Duodenal mucosa (tissue), 2 donors: ENCODE measurements around the gene MARK1.
A peak's percentile ranks its signal among the peaks of the same experiment; 100 is the strongest.

Source experiments
- H3K27ac ChIP-seq: one replicate; pipeline ENCODE4 v1.7.0; 2013; ENCODE audit warnings: low read depth, low read length
- H3K27me3 ChIP-seq, 2 donors: one replicate each; pipeline ENCODE4 v1.7.0; 2013; ENCODE audit warnings: low read length in 2 of 2, control low read depth in 1 of 2; ENCODE audit not compliant: insufficient read depth in 2 of 2, control insufficient read depth in 1 of 2
- H3K36me3 ChIP-seq, 2 donors: one replicate each; pipeline ENCODE4 v1.7.0; 2013; ENCODE audit warnings: low read length in 2 of 2, control low read depth in 1 of 2; ENCODE audit not compliant: insufficient read depth in 2 of 2, control insufficient read depth in 1 of 2
- H3K4me1 ChIP-seq, 2 donors: one replicate each; pipeline ENCODE4 v1.7.0; 2013; ENCODE audit warnings: low read length in 2 of 2, control low read depth in 1 of 2; ENCODE audit not compliant: insufficient read depth in 2 of 2, control insufficient read depth in 1 of 2
- H3K4me3 ChIP-seq, 2 donors: one replicate each; pipeline ENCODE4 v1.7.0; 2013; ENCODE audit warnings: low read length in 2 of 2, low read depth in 1 of 2
- H3K9ac ChIP-seq, 2 donors: one replicate each; pipeline ENCODE4 v1.7.0; 2013; ENCODE audit warnings: low read length in 2 of 2, low read depth in 1 of 2
- H3K9me3 ChIP-seq, 2 donors: one replicate each; pipeline ENCODE4 v1.7.0; 2013; ENCODE audit warnings: low read length in 2 of 2, control low read depth in 1 of 2; ENCODE audit not compliant: control insufficient read depth in 1 of 2

The MARK1 gene

DNA sequence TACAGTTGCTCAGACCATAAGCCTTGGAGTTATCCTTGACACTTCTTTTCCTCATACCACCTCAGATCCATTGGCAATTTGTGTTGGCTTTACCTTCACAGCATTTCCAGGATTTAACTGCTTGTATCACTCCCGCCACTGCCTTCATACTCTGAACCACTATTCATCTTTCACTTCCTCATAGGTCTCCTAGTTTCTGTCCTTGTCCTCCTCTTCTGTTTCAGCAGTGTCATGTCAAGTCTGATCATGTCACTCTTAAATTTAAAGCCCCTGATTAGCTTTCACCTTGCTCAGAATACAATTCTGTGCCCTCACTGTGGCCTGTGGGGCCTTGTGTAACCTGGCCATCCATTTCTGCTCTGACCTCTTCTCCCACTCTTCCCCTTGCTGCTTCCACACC is 127.6 kb downstream of the MARK1 start:
- H3K36me3 ChIP-seq, result no peaks in the 10 kb centered on the region
- H3K27ac ChIP-seq, result no peak overlapping the region
- H3K9ac ChIP-seq, result no peak overlapping the region
- H3K9me3 ChIP-seq, result no peaks in the 10 kb centered on the region
- H3K4me1 ChIP-seq, result no peaks in the 10 kb centered on the region
- no peaks in the 10 kb centered on the region for H3K27me3 ChIP-seq
- no peak overlapping the region for H3K4me3 ChIP-seq

GRCh38 chr1:220655961-220656740 is 128.2 kb downstream of the MARK1 start:
- no peaks in the 10 kb centered on the region for H3K4me1 ChIP-seq
- H3K36me3 ChIP-seq, result no peaks in the 10 kb centered on the region
- H3K27ac ChIP-seq, result no peak overlapping the region
- H3K9ac ChIP-seq, result no peak overlapping the region
- H3K9me3 ChIP-seq, result no peaks in the 10 kb centered on the region
- H3K27me3 ChIP-seq, result no peaks in the 10 kb centered on the region
- H3K4me3 ChIP-seq, result no peak overlapping the region

- H3K4me1 ChIP-seq, result no peaks in the 10 kb centered on the region
- H3K9me3 ChIP-seq, result peaks cover 3 to 6% of the 10 kb centered on the region in 2 donors
- H3K27ac ChIP-seq, result no peak overlapping the region
- no peaks in the 10 kb centered on the region for H3K27me3 ChIP-seq
- no peak overlapping the region for H3K9ac ChIP-seq
- no peak overlapping the region for H3K4me3 ChIP-seq
- no peaks in the 10 kb centered on the region for H3K36me3 ChIP-seq
Observed at GRCh38 chr1:220666349-220666748, 138.4 kb downstream of the MARK1 start.

DNA sequence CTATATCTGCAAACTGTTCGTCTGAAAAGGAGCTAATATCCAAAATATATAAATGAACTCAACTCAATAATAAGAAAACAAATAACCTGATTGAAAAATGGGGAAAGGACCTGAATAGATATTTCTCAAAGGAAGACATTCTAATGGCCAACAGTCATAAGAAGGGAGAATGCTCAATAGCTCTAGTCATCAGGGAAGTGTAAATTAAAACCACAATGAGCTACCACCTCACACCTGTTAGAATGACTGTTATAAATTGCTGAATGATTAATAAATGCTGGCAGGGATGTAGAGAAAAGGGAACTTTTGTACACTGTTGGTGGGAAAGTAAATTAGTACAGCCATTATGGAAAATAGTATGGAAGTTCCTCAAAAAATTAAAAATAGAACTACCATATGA is 141.1 kb downstream of the MARK1 start:
- H3K9me3 ChIP-seq, result peaks cover 3 to 6% of the 10 kb centered on the region in 2 donors

GRCh38 chr1:220670365-220670764 is 142.4 kb downstream of the MARK1 start:
- no peak overlapping the region for H3K4me3 ChIP-seq
- no peaks in the 10 kb centered on the region for H3K27me3 ChIP-seq
- no peaks in the 10 kb centered on the region for H3K36me3 ChIP-seq
- peaks cover 0 to 4% of the 10 kb centered on the region in 2 donors for H3K4me1 ChIP-seq
- peaks cover 3 to 6% of the 10 kb centered on the region in 2 donors for H3K9me3 ChIP-seq
- H3K9ac ChIP-seq, result no peak overlapping the region
- H3K27ac ChIP-seq, result no peak overlapping the region

More for the DNA sequence above, 141.1 kb downstream of the MARK1 start:
- no peak overlapping the region for H3K9ac ChIP-seq
- H3K4me3 ChIP-seq, result no peak overlapping the region
- H3K4me1 ChIP-seq, result peaks cover 0 to 2% of the 10 kb centered on the region in 2 donors
- no peaks in the 10 kb centered on the region for H3K36me3 ChIP-seq
- H3K27me3 ChIP-seq, result no peaks in the 10 kb centered on the region
- H3K27ac ChIP-seq, result no peak overlapping the region

- peaks cover 3 to 6% of the 10 kb centered on the region in 2 donors for H3K9me3 ChIP-seq
- no peak overlapping the region for H3K4me3 ChIP-seq
- no peak overlapping the region for H3K27ac ChIP-seq
- H3K27me3 ChIP-seq, result no peaks in the 10 kb centered on the region
- H3K9ac ChIP-seq, result no peak overlapping the region
- peaks cover 0 to 4% of the 10 kb centered on the region in 2 donors for H3K4me1 ChIP-seq
- H3K36me3 ChIP-seq, result no peaks in the 10 kb centered on the region
Observed at GRCh38 chr1:220673921-220674320, 146.0 kb downstream of the MARK1 start.

GRCh38 chr1:220677251-220677650 is 149.3 kb downstream of the MARK1 start:
- peaks cover 0 to 15% of the 10 kb centered on the region in 2 donors for H3K4me1 ChIP-seq
- no peak overlapping the region for H3K9ac ChIP-seq
- no peak overlapping the region for H3K4me3 ChIP-seq
- H3K27me3 ChIP-seq, result no peaks in the 10 kb centered on the region
- H3K36me3 ChIP-seq, result no peaks in the 10 kb centered on the region
- H3K9me3 ChIP-seq, result no peaks in the 10 kb centered on the region
- no peak overlapping the region for H3K27ac ChIP-seq

GRCh38 chr1:220680085-220680687 is 152.2 kb downstream of the MARK1 start:
- Histone ChIP-seq H3K4me1 (peaks cover 0 to 11% of the 10 kb centered on the region in 2 donors), H3K36me3 (no peaks in the 10 kb centered on the region), H3K27me3 (no peaks in the 10 kb centered on the region), H3K9ac (no peak overlapping the region), H3K4me3 (no peak overlapping the region), H3K9me3 (no peaks in the 10 kb centered on the region), H3K27ac (no peak overlapping the region)

DNA sequence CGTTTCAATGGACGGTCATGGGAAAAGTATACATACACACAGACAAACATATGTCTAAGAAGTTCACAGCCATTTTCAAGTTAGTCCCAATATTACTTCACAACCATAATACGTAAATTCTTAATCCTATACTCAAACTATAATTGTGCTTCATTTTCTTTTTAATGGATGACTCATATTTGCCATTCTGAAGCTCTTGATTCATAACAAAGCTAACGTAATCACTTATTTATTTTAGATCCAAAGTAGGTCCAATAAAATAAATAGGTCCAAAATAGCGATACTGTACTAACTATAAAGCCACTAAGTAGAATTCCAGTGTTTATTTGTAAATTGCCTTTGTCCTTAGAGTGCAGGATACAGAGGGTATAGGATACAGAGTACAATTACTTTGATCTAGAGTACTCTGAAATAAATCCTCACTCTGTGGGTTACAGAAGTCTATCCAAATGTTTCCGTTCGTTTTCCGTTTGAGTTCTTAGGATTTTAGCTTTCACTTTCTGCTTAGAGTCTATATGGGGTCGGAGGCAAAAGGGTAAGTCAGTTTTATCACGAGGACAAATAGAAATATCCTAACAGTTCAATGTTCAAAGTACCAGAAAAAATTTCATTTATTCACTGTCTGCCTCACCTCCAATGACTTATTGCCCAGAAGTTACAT is 153.4 kb downstream of the MARK1 start:
- no peaks in the 10 kb centered on the region for H3K27me3 ChIP-seq
- H3K9me3 ChIP-seq, result no peaks in the 10 kb centered on the region
- H3K27ac ChIP-seq, result no peak overlapping the region
- peaks cover 0 to 11% of the 10 kb centered on the region in 2 donors for H3K4me1 ChIP-seq
- H3K9ac ChIP-seq, result peak overlapping the region in 1 of 2 donors; percentile 39
- H3K4me3 ChIP-seq, result peak overlapping the region; percentile 11 to 62
- no peaks in the 10 kb centered on the region for H3K36me3 ChIP-seq

DNA sequence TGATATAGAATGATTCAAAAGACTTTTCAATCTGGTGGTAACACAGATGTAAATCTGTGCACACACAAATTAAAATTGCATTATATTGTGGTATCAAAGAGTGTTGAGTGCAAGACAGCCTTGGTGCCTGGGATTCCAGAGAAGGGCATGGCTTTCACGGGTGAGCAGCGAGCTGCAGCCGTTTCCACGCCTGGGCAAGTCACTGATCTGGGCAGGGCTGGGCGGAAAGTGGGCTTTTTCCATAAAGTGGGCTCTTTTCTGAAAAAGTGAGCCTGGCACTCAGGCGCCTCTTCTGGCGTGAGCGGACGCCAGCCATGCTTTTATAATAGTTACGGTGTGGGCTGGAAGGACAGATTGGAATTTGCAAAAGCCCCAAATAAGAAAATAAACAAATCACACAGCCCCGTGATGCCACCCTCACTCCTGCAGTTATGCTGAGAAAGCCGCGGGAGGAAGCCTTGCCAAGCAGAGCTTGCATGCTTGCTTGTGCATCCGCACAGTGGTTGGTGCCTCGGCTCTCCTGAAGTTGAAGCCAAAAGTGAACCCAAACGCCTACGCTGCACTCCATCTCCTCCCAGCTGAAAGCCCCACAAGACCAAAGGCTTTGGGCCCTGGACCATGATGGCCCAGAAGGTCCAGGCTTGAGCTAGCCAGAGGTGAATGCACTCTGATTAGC is 155.1 kb downstream of the MARK1 start:
- Histone ChIP-seq H3K9me3 (no peaks in the 10 kb centered on the region), H3K36me3 (no peaks in the 10 kb centered on the region), H3K27me3 (no peaks in the 10 kb centered on the region), H3K4me3 (no peak overlapping the region), H3K9ac (no peak overlapping the region), H3K4me1 (peaks cover 0 to 11% of the 10 kb centered on the region in 2 donors), H3K27ac (no peak overlapping the region)
